Measurements from ENCODE around the gene ILF3.

DNA sequence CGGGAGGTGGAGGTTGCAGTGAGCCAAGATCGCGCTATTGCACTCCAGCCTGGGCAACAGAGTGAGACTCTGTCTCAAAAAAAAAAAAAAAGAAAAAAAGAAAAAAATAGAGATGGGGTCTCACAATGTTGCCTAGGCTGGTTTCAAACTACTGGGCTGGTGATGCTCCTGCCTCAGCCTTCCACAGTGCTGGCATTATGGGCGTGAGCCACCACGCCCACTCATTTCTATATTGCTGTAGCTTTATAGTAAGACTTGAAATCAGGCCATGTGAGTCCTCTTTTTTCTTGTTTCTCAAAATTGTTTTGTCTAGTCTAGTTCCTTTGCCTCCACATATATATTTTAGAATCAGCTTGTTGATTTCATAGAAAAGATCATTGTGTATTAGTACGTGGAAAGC lies 82.0 kb downstream of the ILF3 start:
- TF ChIP-seq, protein P1, sequence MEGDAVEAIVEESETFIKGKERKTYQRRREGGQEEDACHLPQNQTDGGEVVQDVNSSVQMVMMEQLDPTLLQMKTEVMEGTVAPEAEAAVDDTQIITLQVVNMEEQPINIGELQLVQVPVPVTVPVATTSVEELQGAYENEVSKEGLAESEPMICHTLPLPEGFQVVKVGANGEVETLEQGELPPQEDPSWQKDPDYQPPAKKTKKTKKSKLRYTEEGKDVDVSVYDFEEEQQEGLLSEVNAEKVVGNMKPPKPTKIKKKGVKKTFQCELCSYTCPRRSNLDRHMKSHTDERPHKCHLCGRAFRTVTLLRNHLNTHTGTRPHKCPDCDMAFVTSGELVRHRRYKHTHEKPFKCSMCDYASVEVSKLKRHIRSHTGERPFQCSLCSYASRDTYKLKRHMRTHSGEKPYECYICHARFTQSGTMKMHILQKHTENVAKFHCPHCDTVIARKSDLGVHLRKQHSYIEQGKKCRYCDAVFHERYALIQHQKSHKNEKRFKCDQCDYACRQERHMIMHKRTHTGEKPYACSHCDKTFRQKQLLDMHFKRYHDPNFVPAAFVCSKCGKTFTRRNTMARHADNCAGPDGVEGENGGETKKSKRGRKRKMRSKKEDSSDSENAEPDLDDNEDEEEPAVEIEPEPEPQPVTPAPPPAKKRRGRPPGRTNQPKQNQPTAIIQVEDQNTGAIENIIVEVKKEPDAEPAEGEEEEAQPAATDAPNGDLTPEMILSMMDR (IDR thresholded peaks at IDR 0.05; ENCODE audit: insufficient read depth, low read length, poor library complexity, severe bottlenecking): no peak
- TF ChIP-seq EZH2phosphoT487 (conservative IDR thresholded peaks at IDR 0.05; ENCODE audit: low read length): no peak
